Activated CD8-positive, alpha-beta memory T cell treated with anti-CD3 and anti-CD28 coated beads, Interleukin-2, amount 50 U/mL, for 4 hours (primary cell): ENCODE measurements around the gene RUNX3.
A peak's percentile ranks its signal among the peaks of the same experiment; 100 is the strongest.

Experiments
- DNase-seq: peaks from one replicate; pipeline ENCODE4 v3.0.0-alpha.2; 2020

RUNX3 gene

GRCh38 chr1:24927988-24928688 is 1.9 kb downstream of the RUNX3 start:
- DNase-seq = no peak

GRCh38 chr1:24927473-24927872 is 2.6 kb downstream of the RUNX3 start:
- DNase-seq = no peak

- no peak for DNase-seq
Measured at GRCh38 chr1:24926563-24927249, 3.4 kb downstream of the RUNX3 start.

GRCh38 chr1:24925963-24926362 is 4.1 kb downstream of the RUNX3 start:
- DNase-seq = no peak

GRCh38 chr1:24925082-24925779 is 4.8 kb downstream of the RUNX3 start:
- DNase-seq = peak; percentile 86

- no peak for DNase-seq
Measured at GRCh38 chr1:24923485-24924113, 6.5 kb downstream of the RUNX3 start.

- no peak for DNase-seq
Measured at GRCh38 chr1:24921938-24922662, 8.0 kb downstream of the RUNX3 start.

GRCh38 chr1:24921412-24921811 is 8.7 kb downstream of the RUNX3 start:
- no peak for DNase-seq

GRCh38 chr1:24920533-24920925 is 9.5 kb downstream of the RUNX3 start:
- DNase-seq = no peak

GRCh38 chr1:24919791-24920532 is 10.1 kb downstream of the RUNX3 start:
- DNase-seq = no peak

- DNase-seq = no peak
Measured at GRCh38 chr1:24918995-24919605, 11.0 kb downstream of the RUNX3 start.

GRCh38 chr1:24918370-24918769 is 11.7 kb downstream of the RUNX3 start:
- DNase-seq = no peak

GRCh38 chr1:24917327-24918074 is 12.6 kb downstream of the RUNX3 start:
- no peak for DNase-seq

- no peak for DNase-seq
Measured at GRCh38 chr1:24915816-24916602, 14.1 kb downstream of the RUNX3 start.

GRCh38 chr1:24914226-24915069 is 15.6 kb downstream of the RUNX3 start:
- DNase-seq = no peak

GRCh38 chr1:24913616-24914225 is 16.4 kb downstream of the RUNX3 start:
- no peak for DNase-seq

GRCh38 chr1:24913274-24913604 is 16.8 kb downstream of the RUNX3 start:
- no peak for DNase-seq

GRCh38 chr1:24912376-24913273 is 17.5 kb downstream of the RUNX3 start:
- DNase-seq = no peak
